ENCODE measurements around the gene RNF224. TPM values are rescaled to one million over a fixed set of nuclear protein-coding genes. Genes with fewer than 3 reads are reported as not detected.

Gene RNF224
- total RNA-seq, 2 experiments from 2014 or later = 0.14 TPM; not detected in 1

- Mint-ChIP-seq H3K4me3 (no peak overlapping the region), H3K27ac (no peak overlapping the region), H3K36me3 (ENCODE audit: low read depth) (no peaks in the 10 kb centered on the region), H3K27me3 (peaks cover 5% of the 10 kb centered on the region), H3K4me1 (ENCODE audit: low read depth) (peaks cover 10% of the 10 kb centered on the region), H3K9me3 (no peaks in the 10 kb centered on the region)
- Histone ChIP-seq H3K27ac (ENCODE audit: low read depth in 1 of 2, low read length in 2 of 2) (no peak overlapping the region), H3K27me3 (ENCODE audit: control insufficient read depth in 1 of 2, insufficient read depth in 2 of 2, low read length in 2 of 2) (peaks cover 3 to 16% of the 10 kb centered on the region in 2 experiments), H3K4me3 (ENCODE audit: low read length) (no peak overlapping the region), H3K4me1 (ENCODE audit: insufficient read depth, low read length) (peaks cover 21% of the 10 kb centered on the region), H3K36me3 (ENCODE audit: insufficient read depth, low read length) (no peaks in the 10 kb centered on the region), H3K9me3 (ENCODE audit: control insufficient read depth in 1 of 2, insufficient read depth in 1 of 2, low read length in 2 of 2) (peaks cover 0 to 10% of the 10 kb centered on the region in 2 experiments)
- intact Hi-C loops (cut with DNase I, micrococcal nuclease) = loop anchor here in 1 of 2 experiments (5.0 kb wide), 1 partner anchor 181 kb away; the partner anchor contains the start of gene NPDC1
- CTCF ChIA-PET = interaction anchor here (0.6 to 2.5 kb wide), 2 partner anchors 8 to 182 kb away, joined by 4 to 15 read pairs; no protein-coding TSS in a partner anchor
- no peak for ATAC-seq (ENCODE audit: poor library complexity)
- peak in 1 of 14 experiments; percentile 39 for DNase-seq
- TF ChIP-seq, protein P1, sequence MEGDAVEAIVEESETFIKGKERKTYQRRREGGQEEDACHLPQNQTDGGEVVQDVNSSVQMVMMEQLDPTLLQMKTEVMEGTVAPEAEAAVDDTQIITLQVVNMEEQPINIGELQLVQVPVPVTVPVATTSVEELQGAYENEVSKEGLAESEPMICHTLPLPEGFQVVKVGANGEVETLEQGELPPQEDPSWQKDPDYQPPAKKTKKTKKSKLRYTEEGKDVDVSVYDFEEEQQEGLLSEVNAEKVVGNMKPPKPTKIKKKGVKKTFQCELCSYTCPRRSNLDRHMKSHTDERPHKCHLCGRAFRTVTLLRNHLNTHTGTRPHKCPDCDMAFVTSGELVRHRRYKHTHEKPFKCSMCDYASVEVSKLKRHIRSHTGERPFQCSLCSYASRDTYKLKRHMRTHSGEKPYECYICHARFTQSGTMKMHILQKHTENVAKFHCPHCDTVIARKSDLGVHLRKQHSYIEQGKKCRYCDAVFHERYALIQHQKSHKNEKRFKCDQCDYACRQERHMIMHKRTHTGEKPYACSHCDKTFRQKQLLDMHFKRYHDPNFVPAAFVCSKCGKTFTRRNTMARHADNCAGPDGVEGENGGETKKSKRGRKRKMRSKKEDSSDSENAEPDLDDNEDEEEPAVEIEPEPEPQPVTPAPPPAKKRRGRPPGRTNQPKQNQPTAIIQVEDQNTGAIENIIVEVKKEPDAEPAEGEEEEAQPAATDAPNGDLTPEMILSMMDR (IDR thresholded peaks at IDR 0.05) = no peak
- POLR2A ChIA-PET = interaction anchor here (2.3 to 2.4 kb wide), 2 partner anchors 12 to 133 kb away, joined by 10 to 15 read pairs; partner anchors contain the start of gene TUBB4B
These were observed 1.2 kb downstream of the RNF224 start for GRCh38 chr9:137228506-137228967.

DNA sequence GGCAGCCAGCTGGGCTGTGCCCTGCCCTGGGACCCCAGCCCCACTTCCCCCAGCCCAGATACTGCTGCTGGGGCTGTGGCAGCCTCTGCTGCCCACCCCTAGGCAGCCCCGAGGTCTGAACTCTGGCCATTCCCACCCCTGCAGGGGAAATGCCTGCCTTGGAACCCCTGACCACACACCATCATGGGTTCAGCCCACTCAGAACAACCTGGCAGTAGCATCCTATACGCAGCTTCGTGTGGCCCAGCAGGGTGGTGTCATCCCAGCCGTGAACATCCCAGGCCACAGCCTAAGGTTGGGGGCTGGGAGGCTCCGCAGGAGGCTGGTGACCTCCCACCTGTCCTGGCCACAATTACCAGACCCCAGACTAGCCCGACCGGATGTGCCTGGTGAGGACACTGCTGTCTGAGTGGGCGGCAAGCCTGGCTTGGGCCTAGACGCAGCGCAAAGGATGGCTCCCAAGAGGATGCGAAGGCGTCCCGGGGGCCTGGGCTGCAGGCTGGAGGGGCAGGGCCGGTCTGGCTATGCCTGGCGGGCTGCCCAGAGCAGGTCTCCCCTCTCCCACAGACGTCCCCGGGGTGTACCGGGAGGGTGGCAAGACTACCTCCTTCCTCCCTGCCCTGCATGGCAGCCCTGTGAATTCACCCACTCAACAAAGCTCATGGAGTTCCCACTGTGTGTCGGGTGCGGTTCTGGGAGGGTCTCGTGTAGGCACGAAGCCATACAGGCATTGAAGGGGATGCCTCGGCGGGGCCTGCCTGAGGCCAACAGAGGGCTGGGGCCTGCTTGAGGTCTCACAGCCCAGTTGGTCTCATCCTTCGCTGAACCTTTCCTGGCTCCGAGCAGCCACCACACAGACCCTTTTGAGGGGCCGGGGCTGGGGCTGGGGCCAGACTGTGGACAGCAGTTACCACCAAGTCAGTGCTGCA lies 1.9 kb downstream of the RNF224 start:
- H3K27me3 ChIP-seq (ENCODE audit: control insufficient read depth in 1 of 2, insufficient read depth in 2 of 2, low read length in 2 of 2) = peaks cover 3 to 16% of the 10 kb centered on the region in 2 experiments
- no peak overlapping the region for H3K27ac ChIP-seq (ENCODE audit: low read depth in 1 of 2, low read length in 2 of 2)
- Mint-ChIP-seq H3K9me3 (no peaks in the 10 kb centered on the region), H3K36me3 (ENCODE audit: low read depth) (no peaks in the 10 kb centered on the region), H3K4me1 (ENCODE audit: low read depth) (peaks cover 5% of the 10 kb centered on the region), H3K27me3 (peaks cover 5% of the 10 kb centered on the region), H3K4me3 (no peak overlapping the region), H3K27ac (no peak overlapping the region)
- TF ChIP-seq, protein P1 (IDR thresholded peaks at IDR 0.05) = no peak
- ATAC-seq (ENCODE audit: poor library complexity) = no peak
- intact Hi-C loops (cut with DNase I, micrococcal nuclease) = loop anchor here in 1 of 2 experiments (5.0 kb wide), 1 partner anchor 182 kb away; the partner anchor contains the start of gene NPDC1
- H3K9me3 ChIP-seq (ENCODE audit: control insufficient read depth in 1 of 2, insufficient read depth in 1 of 2, low read length in 2 of 2) = peaks cover 0 to 10% of the 10 kb centered on the region in 2 experiments
- no peak for DNase-seq
- ChIA-PET CTCF (interaction anchor here (1.5 kb wide), 1 partner anchor 107 kb away, joined by 3 read pairs; no protein-coding TSS in a partner anchor), POLR2A (interaction anchor here (2.4 kb wide), 1 partner anchor 11 kb away, joined by 15 read pairs; the partner anchor contains the start of gene TUBB4B)
- peaks cover 14% of the 10 kb centered on the region for H3K4me1 ChIP-seq (ENCODE audit: insufficient read depth, low read length)
- H3K36me3 ChIP-seq (ENCODE audit: insufficient read depth, low read length) = no peaks in the 10 kb centered on the region
- H3K4me3 ChIP-seq (ENCODE audit: low read length) = no peak overlapping the region

DNA sequence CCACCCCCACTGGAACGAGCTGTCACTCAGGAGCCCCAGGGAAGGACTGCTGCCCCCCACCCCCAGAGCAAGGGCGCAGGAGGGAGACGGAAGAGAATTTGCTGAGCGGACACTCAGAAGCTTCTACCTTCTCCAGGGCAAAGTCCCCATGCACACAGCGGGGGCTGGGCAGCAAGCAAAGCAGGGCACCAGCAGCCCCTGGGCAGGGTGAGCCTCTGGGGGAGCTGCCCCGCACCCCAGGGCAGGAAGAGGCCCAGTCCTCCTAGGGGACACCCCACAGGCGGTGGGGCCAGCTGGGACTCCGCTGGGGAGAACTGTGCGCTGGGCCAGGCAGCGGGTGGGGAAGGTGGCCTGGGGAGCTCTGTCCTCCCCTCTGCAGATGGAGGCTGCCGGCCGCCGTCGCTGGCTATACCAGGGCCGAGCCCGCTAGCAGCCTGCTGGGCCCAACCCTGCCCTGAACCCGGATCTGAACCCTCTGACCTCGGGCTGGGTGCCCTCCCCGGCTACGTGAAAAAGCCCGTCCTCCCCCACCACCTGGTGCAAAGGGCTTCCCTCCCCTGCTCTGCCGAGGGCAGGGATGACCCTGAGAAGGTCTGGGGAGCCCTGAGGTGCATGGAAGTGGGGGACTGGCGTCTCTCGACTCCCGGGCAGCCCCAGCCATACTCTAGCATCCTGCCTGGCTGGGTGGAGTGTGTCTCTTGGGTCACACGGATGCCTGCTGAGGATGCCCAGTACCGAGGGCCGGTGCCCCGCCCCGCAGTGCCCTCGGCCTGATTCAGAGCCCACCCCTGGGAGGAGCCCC lies 2.8 kb downstream of the RNF224 start:
- Mint-ChIP-seq H3K4me1 (ENCODE audit: low read depth) (peaks cover 5% of the 10 kb centered on the region), H3K36me3 (ENCODE audit: low read depth) (no peaks in the 10 kb centered on the region), H3K9me3 (no peaks in the 10 kb centered on the region), H3K27me3 (peaks cover 9% of the 10 kb centered on the region), H3K27ac (no peak overlapping the region), H3K4me3 (no peak overlapping the region)
- no peak overlapping the region for H3K4me3 ChIP-seq (ENCODE audit: low read length)
- CTCF ChIA-PET = interaction anchor here (1.5 kb wide), 1 partner anchor 108 kb away, joined by 3 read pairs; no protein-coding TSS in a partner anchor
- peaks cover 8% of the 10 kb centered on the region for H3K4me1 ChIP-seq (ENCODE audit: insufficient read depth, low read length)
- H3K36me3 ChIP-seq (ENCODE audit: insufficient read depth, low read length) = no peaks in the 10 kb centered on the region
- TF ChIP-seq, protein P1 (IDR thresholded peaks at IDR 0.05) = no peak
- no peak overlapping the region for H3K27ac ChIP-seq (ENCODE audit: low read depth in 1 of 2, low read length in 2 of 2)
- ATAC-seq (ENCODE audit: poor library complexity) (no peak), DNase-seq (no peak)
- H3K27me3 ChIP-seq (ENCODE audit: control insufficient read depth in 1 of 2, insufficient read depth in 2 of 2, low read length in 2 of 2) = peaks cover 3 to 16% of the 10 kb centered on the region in 2 experiments
- POLR2A ChIA-PET = no interaction called here
- H3K9me3 ChIP-seq (ENCODE audit: control insufficient read depth in 1 of 2, insufficient read depth in 1 of 2, low read length in 2 of 2) = peaks cover 0 to 10% of the 10 kb centered on the region in 2 experiments
- intact Hi-C loops (cut with DNase I, micrococcal nuclease) = loop anchor here in 1 of 2 experiments (5.0 kb wide), 1 partner anchor 183 kb away; the partner anchor contains the start of gene NPDC1
